NB4 (cell line): ENCODE measurements around the gene DLGAP4.

Experiments used
- DNase-seq: peaks from one replicate; pipeline ENCODE4 v3.0.0; 2010; ENCODE audit warnings: low read depth
- H3K4me3 ChIP-seq: one replicate; pipeline ENCODE4 v1.5.1; 2011; ENCODE audit warnings: mild to moderate bottlenecking, low read depth, low read length, moderate library complexity
- CTCF ChIP-seq: IDR thresholded peaks from one replicate; pipeline ENCODE4 v1.5.1; 2012; ENCODE audit warnings: low read depth, low read length
- MAX ChIP-seq: IDR thresholded peaks from 2 replicates; pipeline ENCODE4 v1.6.1; 2011; ENCODE audit warnings: low read depth, low read length
- MYC ChIP-seq: IDR thresholded peaks from 2 replicates; pipeline ENCODE4 v1.6.1; 2011; ENCODE audit warnings: low read depth, low read length
- POLR2A ChIP-seq: IDR thresholded peaks from 2 replicates; pipeline ENCODE4 v1.6.1; 2011; ENCODE audit warnings: mild to moderate bottlenecking; ENCODE audit not compliant: insufficient read length; ENCODE audit errors: extremely low read depth

The DLGAP4 gene

GRCh38 chr20:36424314-36424713 lies 118.2 kb downstream of the DLGAP4 start:
- no peak for DNase-seq
- TF ChIP-seq MYC (no peak), MAX (no peak), CTCF (no peak)
- H3K4me3 ChIP-seq, result no peak overlapping the region

- TF ChIP-seq POLR2A, result no peak
- no peak for TF ChIP-seq MYC
- TF ChIP-seq CTCF, result no peak
- no peak for TF ChIP-seq MAX
- DNase-seq, result no peak
- H3K4me3 ChIP-seq, result no peak overlapping the region
Observed at GRCh38 chr20:36425166-36425565, 119.0 kb downstream of the DLGAP4 start.

GRCh38 chr20:36431604-36432003 lies 125.5 kb downstream of the DLGAP4 start:
- H3K4me3 ChIP-seq, result no peak overlapping the region
- TF ChIP-seq POLR2A, result no peak
- no peak for DNase-seq

GRCh38 chr20:36432096-36432495 lies 126.0 kb downstream of the DLGAP4 start:
- TF ChIP-seq CTCF (no peak), POLR2A (no peak), MYC (no peak), MAX (no peak)
- H3K4me3 ChIP-seq, result no peak overlapping the region
- no peak for DNase-seq

GRCh38 chr20:36434383-36434782 lies 128.2 kb downstream of the DLGAP4 start:
- no peak overlapping the region for H3K4me3 ChIP-seq
- TF ChIP-seq POLR2A (no peak), MYC (no peak), CTCF (no peak), MAX (no peak)
- DNase-seq, result no peak

- no peak for DNase-seq
- H3K4me3 ChIP-seq, result no peak overlapping the region
- no peak for TF ChIP-seq MYC
- no peak for TF ChIP-seq MAX
- no peak for TF ChIP-seq CTCF
Observed at GRCh38 chr20:36435124-36435523, 129.0 kb downstream of the DLGAP4 start.
